ENCODE data around the gene LBP.

DNA sequence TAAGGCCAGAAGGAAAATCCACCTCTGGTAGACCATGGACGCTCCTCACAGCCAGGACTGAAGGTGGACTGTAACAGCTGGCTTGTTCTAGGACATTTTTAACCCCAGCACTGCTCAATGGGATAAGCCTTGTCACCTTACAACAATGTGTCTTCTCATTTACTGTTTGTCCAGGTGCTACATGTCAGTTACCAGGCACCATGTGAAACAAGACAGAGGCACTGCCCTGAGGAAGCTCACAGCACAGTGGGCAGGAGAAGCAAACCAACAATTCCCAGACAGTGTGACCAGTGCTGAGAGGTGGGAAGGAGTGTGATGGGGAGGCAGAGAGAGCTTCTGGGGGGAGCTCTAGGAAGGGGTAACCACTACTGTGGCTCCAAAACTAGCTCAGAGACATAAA is 78.1 kb downstream of the LBP start:
- TF ChIP-seq POLR2AphosphoS5 (IDR thresholded peaks at IDR 0.05; ENCODE audit: low read depth, low read length) (no peak), SIN3A (IDR thresholded peaks at IDR 0.05; ENCODE audit: borderline replicate concordance, insufficient read depth, low read length) (no peak)

All from PFSK-1 (cell line).